GM18519 (cell line): ENCODE measurements around the gene TSPAN5.
A peak's percentile ranks its signal among the peaks of the same experiment; 100 is the strongest.
"Not testable (repeated sequence)": the region's sequence is repeated elsewhere in the genome, so short reads cannot be mapped to it uniquely, and the experiment has no call there.

ENCODE experiments used
- ATAC-seq: cut with Tn5 transposase; IDR thresholded peaks from one replicate; pipeline ENCODE4 v1.9.1; 2021; ENCODE audit warnings: mild to moderate bottlenecking, moderate library complexity; ENCODE audit not compliant: unreplicated experiment, low FRiP score

The TSPAN5 gene

GRCh38 chr4:98658287-98659105 is at the start of gene TSPAN5:
Gene TSPAN5, minus strand, starts transcription at chr4:98658611.
- peak; percentile 58 for ATAC-seq

- no peak for ATAC-seq
These were observed 48.5 kb upstream of the TSPAN5 start for GRCh38 chr4:98706935-98707334.

GRCh38 chr4:98706200-98706813 is 47.9 kb upstream of the TSPAN5 start:
- no peak for ATAC-seq

GRCh38 chr4:98705586-98705985 is 47.2 kb upstream of the TSPAN5 start:
- ATAC-seq = not testable (repeated sequence)

- ATAC-seq = no peak
These were observed 42.2 kb upstream of the TSPAN5 start for GRCh38 chr4:98700656-98701055.

- no peak for ATAC-seq
These were observed 35.7 kb upstream of the TSPAN5 start for GRCh38 chr4:98694076-98694475.

GRCh38 chr4:98692411-98692810 is 34.0 kb upstream of the TSPAN5 start:
- no peak for ATAC-seq

GRCh38 chr4:98691588-98691987 is 33.2 kb upstream of the TSPAN5 start:
- no peak for ATAC-seq

- ATAC-seq = no peak
These were observed 31.2 kb upstream of the TSPAN5 start for GRCh38 chr4:98689507-98690174.

- ATAC-seq = no peak
These were observed 30.2 kb upstream of the TSPAN5 start for GRCh38 chr4:98688411-98689290.

GRCh38 chr4:98687876-98688275 is 29.5 kb upstream of the TSPAN5 start:
- no peak for ATAC-seq

GRCh38 chr4:98686847-98687246 is 28.4 kb upstream of the TSPAN5 start:
- ATAC-seq = no peak

- ATAC-seq = no peak
These were observed 27.8 kb upstream of the TSPAN5 start for GRCh38 chr4:98686043-98686707.

GRCh38 chr4:98685225-98686042 is 27.0 kb upstream of the TSPAN5 start:
- ATAC-seq = no peak

GRCh38 chr4:98682719-98683118 is 24.3 kb upstream of the TSPAN5 start:
- no peak for ATAC-seq

- no peak for ATAC-seq
These were observed 22.4 kb upstream of the TSPAN5 start for GRCh38 chr4:98680806-98681205.

GRCh38 chr4:98679738-98680137 is 21.3 kb upstream of the TSPAN5 start:
- no peak for ATAC-seq

GRCh38 chr4:98677799-98678198 is 19.4 kb upstream of the TSPAN5 start:
- no peak for ATAC-seq
